Glomerular visceral epithelial cell (primary cell): ENCODE results near the gene LYRM9.
"Not testable (repeated sequence)": the region's sequence is repeated elsewhere in the genome, so short reads cannot be mapped to it uniquely, and the experiment has no call there.

Experiments used
- DNase-seq: peaks from one replicate; pipeline ENCODE4 v3.0.0-alpha.2; 2016; ENCODE audit errors: extremely low spot score

LYRM9 gene

GRCh38 chr17:27873746-27874145, 19.4 kb downstream of the LYRM9 start:
- DNase-seq = no peak

- no peak for DNase-seq
Measured at GRCh38 chr17:27873211-27873610, 20.0 kb downstream of the LYRM9 start.

DNA sequence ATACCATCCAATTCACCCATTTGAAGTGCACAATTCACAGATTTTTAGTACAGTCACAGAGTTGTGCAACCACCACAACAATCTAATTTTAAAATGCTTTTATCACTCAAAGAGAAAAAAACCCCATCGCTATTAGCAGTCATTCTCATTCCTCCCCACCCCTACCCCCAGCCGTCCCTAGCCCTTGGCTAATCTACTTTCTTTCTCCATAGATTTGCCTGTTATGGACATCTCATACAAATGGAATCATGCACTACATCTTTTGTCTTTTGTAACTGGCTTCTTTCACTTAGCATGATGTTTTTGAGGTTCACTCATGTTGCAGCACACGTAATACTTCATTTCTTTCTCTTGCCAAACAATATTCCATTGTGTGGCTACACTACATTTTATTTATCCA, 20.4 kb downstream of the LYRM9 start:
- DNase-seq = no peak

DNA sequence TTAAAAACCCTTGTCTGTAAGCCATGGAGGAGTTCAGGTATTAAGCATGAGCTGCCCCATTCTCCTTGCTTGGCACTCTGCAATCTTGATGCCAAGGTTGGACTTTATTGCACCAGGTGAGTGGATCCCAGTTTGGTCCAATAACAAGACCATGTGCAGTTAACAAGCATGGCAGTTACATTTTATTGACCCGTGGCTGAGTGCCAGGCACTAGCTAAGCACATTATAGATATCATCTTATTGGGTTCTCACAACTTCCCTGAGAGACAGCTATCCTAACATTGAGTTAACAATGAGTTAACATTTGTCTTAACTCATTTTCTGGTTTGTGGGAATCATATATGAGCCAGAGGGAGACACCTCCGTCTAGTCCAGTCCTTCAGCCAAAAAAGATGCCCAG, 21.8 kb downstream of the LYRM9 start:
- DNase-seq = no peak

DNA sequence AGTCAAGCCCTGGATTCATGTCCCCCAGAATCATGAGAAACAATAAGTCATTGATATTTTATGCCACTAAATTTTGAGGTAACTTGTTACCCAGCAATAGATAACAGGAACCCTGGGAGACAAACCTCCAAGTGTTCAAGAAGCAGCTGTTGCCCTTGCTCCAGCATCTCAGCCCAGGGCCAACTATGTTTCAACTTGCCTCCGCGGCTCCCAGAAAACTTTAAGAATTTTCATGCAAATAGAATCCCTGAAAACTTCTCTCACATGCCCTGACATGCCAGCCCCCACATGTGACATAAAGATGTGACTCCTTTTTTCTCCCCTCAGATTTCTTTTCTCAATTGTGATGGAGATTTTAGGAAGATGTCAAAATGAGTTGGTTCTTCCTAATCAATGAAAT, 22.8 kb downstream of the LYRM9 start:
- no peak for DNase-seq

DNA sequence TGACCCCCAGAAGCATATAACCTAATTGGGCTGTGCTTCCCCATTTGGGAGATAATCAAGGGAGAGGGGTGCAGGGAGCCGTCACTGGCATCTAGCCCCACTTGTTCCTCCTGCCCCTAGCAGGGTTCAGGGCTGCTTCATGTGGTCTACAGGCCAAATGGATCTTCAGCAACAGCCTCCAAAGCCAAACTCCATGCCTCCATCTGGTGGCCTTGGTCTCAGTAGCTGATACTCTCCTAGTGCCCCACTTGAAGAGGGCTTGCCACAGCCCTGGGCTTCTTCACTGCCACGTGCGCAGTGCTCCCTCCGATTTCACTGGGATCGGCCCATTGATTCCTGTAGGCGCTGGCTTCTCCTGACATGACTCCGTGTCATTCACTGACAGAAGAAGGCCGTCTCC, 24.6 kb downstream of the LYRM9 start:
- no peak for DNase-seq

GRCh38 chr17:27862840-27863239, 30.3 kb downstream of the LYRM9 start:
- DNase-seq = no peak

GRCh38 chr17:27862004-27862403, 31.2 kb downstream of the LYRM9 start:
- no peak for DNase-seq

- no peak for DNase-seq
Measured at GRCh38 chr17:27860971-27861664, 32.0 kb downstream of the LYRM9 start.

- DNase-seq = no peak
Measured at GRCh38 chr17:27858621-27859305, 34.4 kb downstream of the LYRM9 start.

DNA sequence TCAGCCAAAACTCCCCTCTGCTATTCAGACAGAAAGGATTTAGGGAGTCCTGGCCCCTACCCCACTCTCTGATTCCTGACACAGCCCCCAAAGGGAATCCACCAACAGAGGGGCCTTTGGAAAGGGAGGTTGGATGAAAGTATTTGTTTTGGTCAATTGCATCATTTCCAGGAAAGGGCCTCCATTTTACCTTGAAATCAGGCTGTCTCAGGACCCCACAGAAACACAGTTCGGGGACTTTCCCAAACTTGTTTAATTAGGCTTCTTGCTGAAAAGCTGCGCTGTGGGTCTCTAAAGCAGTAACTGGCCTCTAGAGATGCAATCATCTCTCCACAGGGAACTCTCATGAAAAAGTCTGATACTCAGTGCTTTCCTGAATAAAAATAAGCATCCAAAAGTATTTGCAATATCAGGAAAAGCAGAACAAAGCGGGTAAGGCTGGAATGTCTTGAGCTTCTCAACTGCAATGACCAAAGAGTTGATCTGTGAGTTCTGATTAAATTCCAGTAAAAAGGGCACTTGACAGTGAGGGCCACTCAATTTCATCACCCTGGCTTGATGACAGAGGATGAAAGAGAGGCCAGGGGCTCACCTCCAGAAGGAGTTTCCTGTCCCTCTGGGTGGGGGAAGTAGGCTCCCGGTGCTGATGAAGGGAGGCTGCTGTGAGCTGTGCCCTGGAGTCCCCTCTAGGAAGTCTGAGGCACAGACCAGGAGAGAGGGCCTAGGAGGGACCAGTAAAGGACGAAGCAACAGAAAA, 36.3 kb downstream of the LYRM9 start:
- DNase-seq = no peak

DNA sequence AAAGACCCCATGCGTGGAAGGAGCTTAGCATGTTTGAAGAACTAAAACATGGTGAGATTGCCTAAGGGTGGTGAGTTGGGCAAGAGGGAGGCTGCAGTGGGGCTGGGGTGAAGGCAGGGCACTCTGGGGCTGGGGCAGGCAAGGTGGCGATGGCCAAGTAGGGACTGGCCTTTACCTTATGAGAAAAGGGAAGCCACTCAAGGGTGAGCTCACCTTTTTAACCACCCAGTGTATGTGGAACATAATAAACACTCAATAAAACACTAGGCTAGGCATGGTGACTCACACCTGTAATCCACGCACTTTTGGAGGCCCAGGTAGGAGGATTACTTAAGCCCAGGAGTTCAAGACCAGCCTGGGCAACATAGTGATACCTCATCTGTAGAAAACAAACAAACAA, 37.7 kb downstream of the LYRM9 start:
- no peak for DNase-seq

DNA sequence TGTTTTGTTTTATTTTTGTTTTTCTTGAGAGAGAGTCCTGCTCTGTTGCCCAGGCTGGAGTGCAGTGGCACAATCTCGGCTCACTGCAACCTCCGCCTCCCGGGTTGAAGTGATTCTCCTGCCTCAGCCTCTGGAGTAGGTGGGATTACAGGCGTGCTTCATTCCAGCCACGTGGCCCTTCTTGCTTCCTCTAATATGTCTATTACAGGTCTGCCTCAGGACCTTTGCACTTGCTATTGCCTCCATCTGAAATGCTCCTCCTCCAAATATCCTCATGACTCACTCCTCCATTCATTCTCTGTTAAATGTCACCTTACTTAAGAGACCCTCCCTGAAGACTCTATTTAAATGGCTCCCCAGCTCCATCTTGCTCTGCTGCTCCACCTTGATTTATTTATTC, 39.0 kb downstream of the LYRM9 start:
- DNase-seq = no peak

GRCh38 chr17:27853091-27853490, 40.1 kb downstream of the LYRM9 start:
- DNase-seq = no peak

DNA sequence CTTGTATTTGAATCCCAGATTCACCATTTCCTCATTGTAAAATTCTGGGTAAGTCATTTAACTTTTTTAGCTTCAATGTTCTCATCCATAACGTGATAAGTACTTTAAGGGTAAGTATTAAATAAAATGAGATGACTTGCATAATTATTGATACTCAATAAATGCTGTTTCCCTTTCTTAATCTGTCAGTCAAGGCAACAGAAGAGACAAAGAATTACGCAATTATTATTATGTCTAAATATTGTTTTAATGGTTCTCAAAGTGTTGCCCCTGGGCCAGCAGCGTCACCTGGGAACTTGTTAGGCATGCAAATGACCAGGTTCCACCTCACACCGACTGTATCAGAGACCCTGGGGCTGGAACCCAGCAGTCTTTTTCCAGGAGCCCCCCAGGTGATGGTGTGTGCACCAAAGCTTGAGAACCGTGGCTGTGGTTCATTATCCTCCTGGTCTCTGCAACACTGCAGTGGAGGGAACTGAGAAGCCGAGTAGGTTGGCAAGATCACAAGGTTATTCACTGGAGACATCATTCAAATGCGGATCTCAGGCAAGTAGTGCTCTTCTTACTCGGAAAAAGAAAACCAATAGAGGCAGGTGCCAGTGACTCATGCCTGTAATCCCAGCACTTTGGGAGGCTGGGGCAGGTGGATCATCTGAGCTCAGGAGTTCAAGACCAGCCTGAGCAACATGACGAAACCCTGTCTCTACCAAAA, 43.5 kb downstream of the LYRM9 start:
- no peak for DNase-seq

- DNase-seq = no peak
Measured at GRCh38 chr17:27848931-27849330, 44.2 kb downstream of the LYRM9 start.

- DNase-seq = not testable (repeated sequence)
Measured at GRCh38 chr17:27846808-27847307, 46.3 kb downstream of the LYRM9 start.

DNA sequence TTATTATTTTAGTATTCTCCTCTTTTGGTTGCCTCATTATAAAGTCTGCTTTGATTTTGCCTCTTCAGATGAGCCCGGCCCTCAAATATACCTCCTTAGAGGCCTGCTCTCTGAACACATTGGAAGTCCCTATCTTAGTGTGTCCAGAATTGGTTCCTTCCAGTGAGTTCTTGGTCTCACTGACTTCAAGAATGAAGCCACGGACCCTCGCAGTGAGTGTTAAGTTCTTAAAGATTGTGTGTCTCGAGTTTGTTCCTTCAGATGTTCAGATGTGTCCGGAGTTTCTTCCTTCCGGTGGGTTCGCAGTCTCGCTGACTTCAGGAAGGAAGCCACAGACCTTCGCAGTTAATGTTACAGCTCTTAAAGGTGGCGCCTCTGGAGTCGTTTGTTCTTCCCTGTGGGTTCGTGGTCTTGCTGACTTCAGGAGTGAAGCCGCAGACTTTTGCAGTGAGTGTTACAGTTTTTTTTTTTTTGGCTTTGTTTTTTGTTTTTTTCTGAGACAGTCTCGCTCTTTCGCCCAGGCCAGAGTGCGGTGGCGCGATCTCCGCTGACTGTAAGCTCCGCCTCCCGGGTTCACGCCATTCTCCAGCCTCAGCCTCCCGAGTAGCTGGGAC, 47.0 kb downstream of the LYRM9 start:
- no peak for DNase-seq

DNA sequence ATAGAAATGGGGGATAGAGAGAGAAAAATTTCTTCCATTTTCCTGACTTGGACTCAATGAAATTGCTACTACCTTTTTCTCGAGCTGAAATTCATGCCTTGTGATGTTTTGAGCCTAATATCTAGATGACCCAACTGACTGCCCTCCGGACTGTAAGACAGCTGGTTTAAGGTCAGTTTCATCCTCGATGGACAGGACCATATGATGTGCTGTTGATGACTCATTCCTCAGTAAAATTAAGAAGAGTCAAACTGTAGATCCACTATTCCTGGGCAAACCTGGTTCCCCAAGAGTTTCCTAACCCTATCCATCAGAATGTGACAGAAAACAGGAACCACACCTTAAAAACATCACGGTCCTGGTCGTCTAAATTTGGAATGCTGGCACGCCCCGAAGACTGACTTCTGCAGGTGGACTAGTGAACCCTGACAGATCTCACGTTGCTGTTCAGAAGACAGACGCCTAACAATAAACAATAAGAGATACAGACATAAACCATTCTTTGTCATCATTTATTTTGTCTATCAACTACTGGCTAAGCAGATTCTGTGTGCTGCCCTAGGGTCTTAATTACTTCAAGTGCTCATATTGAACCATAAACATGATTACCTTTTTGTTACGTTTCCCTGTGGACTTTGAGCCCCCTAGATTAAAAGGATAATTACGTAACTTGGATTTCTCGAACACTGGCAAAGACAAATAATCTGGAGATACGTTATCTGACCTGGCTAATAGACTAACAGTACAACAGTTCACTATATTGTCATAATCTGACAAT, 47.7 kb downstream of the LYRM9 start:
- DNase-seq = no peak

DNA sequence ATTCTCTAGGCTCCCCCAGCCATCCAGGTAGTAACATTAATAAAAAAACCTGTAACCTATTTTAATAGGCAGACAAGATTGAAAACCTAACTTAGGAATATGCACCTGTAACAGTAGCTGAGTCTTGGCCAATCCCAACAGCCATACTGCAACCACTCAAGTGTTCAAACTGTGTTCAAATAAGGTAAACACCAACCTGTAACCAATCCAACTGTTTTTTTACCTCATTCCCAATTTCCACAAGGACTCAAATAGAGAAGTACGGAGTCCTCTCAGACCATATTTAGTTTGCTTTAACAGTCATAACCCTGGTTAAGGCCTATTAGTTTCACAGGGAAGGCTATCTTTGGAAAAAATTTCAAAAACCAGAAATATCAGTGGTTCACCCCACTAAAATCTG, 52.5 kb downstream of the LYRM9 start:
- no peak for DNase-seq

GRCh38 chr17:27840406-27840678, 52.8 kb downstream of the LYRM9 start:
- not testable (repeated sequence) for DNase-seq
